Kidney tubule cell (primary cell): ENCODE data around the gene KRT222.

Source experiments
- DNase-seq: peaks from one replicate; pipeline ENCODE4 v3.0.0-alpha.2; 2018; ENCODE audit warnings: low spot score

KRT222 gene

GRCh38 chr17:40615068-40615840, 49.7 kb downstream of the KRT222 start:
- peak; percentile 77 for DNase-seq

- DNase-seq = no peak
These were observed 50.4 kb downstream of the KRT222 start for GRCh38 chr17:40614431-40615067.

GRCh38 chr17:40613467-40614154, 51.4 kb downstream of the KRT222 start:
- no peak for DNase-seq

GRCh38 chr17:40612599-40613244, 52.3 kb downstream of the KRT222 start:
- peak; percentile 22 for DNase-seq

- no peak for DNase-seq
These were observed 53.0 kb downstream of the KRT222 start for GRCh38 chr17:40611840-40612474.

GRCh38 chr17:40610359-40610758, 54.6 kb downstream of the KRT222 start:
- DNase-seq = no peak

- no peak for DNase-seq
These were observed 56.9 kb downstream of the KRT222 start for GRCh38 chr17:40608061-40608581.

GRCh38 chr17:40607641-40608040, 57.3 kb downstream of the KRT222 start:
- DNase-seq = no peak

GRCh38 chr17:40606548-40607353, 58.2 kb downstream of the KRT222 start:
- no peak for DNase-seq

GRCh38 chr17:40605306-40605705, 59.7 kb downstream of the KRT222 start:
- no peak for DNase-seq
